Keratinocyte (primary cell): ENCODE results near the gene GINS1. TPM values are rescaled to one million over a fixed set of nuclear protein-coding genes. Genes with fewer than 3 reads are reported as not detected.

Experiments used
- DNase-seq: peaks from one replicate; pipeline ENCODE4 v3.0.0-alpha.2; 2011; ENCODE audit warnings: low read depth, missing footprints, low spot score
- FAIRE-seq: peaks from 2 replicates; lab custom pipeline; 2011; peaks lifted over from hg19 to GRCh38; lab: Jason Lieb, UNC
- H2AFZ ChIP-seq: 2 replicates; pipeline ENCODE4 v1.6.0; 2012; ENCODE audit warnings: low read length, control low read depth, inconsistent platforms; ENCODE audit not compliant: control insufficient read depth
- H3K27ac ChIP-seq: 2 replicates; pipeline ENCODE4 v1.5.1; 2011; ENCODE audit warnings: low read length; ENCODE audit not compliant: control insufficient read depth, insufficient read depth
- H3K27me3 ChIP-seq: 3 replicates; pipeline ENCODE4 v1.6.0; 2011; ENCODE audit warnings: low read length; ENCODE audit not compliant: control insufficient read depth, insufficient read depth; ENCODE audit errors: extremely low read depth
- H3K36me3 ChIP-seq, 2 experiments: 2 replicates in 1 of 2; 3 replicates in 1 of 2; pipeline ENCODE4 v1.5.1; 2011; ENCODE audit warnings: low read length in 2 of 2, mild to moderate bottlenecking in 1 of 2; ENCODE audit not compliant: control insufficient read depth in 2 of 2, insufficient read depth in 2 of 2; ENCODE audit errors: extremely low read depth in 1 of 2
- H3K4me1 ChIP-seq: 3 replicates; pipeline ENCODE4 v1.5.1; 2011; ENCODE audit warnings: low read length; ENCODE audit not compliant: control insufficient read depth, insufficient read depth; ENCODE audit errors: extremely low read depth
- H3K4me2 ChIP-seq: 3 replicates; pipeline ENCODE4 v1.6.0; 2011; ENCODE audit warnings: low read depth, low read length; ENCODE audit not compliant: control insufficient read depth, insufficient read depth; ENCODE audit errors: extremely low read depth
- H3K4me3 ChIP-seq, 3 experiments: fragments of 200-600 bp in 1 of 3; sonication (generic) in 1 of 3; 2 replicates in 2 of 3; 3 replicates in 1 of 3; pipeline ENCODE4 v1.5.1; 2011 to 2016; ENCODE audit warnings: low read length in 3 of 3, mild to moderate bottlenecking in 3 of 3, control low read depth in 2 of 3, inconsistent platforms in 1 of 3, low read depth in 1 of 3, mixed read lengths in 1 of 3, mixed run types in 1 of 3, moderate library complexity in 1 of 3; ENCODE audit not compliant: control insufficient read depth in 2 of 3, insufficient read depth in 2 of 3; ENCODE audit errors: extremely low read depth in 1 of 3
- H3K79me2 ChIP-seq: 2 replicates; pipeline ENCODE4 v1.6.0; 2012; ENCODE audit warnings: low read length; ENCODE audit not compliant: control insufficient read depth, insufficient read depth
- H3K9ac ChIP-seq: 3 replicates; pipeline ENCODE4 v1.6.0; 2011; ENCODE audit warnings: low read length; ENCODE audit not compliant: control insufficient read depth, insufficient read depth; ENCODE audit errors: extremely low read depth
- H3K9me1 ChIP-seq: 3 replicates; pipeline ENCODE4 v1.6.0; 2011; ENCODE audit warnings: low read length; ENCODE audit not compliant: control insufficient read depth, insufficient read depth; ENCODE audit errors: extremely low read depth
- H3K9me3 ChIP-seq: 2 replicates; pipeline ENCODE4 v1.5.1; 2012; ENCODE audit warnings: low read depth, low read length; ENCODE audit not compliant: control insufficient read depth
- H4K20me1 ChIP-seq: 3 replicates; pipeline ENCODE4 v1.6.0; 2011; ENCODE audit warnings: low read length; ENCODE audit not compliant: control insufficient read depth, insufficient read depth; ENCODE audit errors: extremely low read depth
- CTCF ChIP-seq, 3 experiments: IDR thresholded peaks in 1 of 3; conservative IDR thresholded peaks in 1 of 3; optimal IDR thresholded peaks in 1 of 3; 2 replicates in 2 of 3; 3 replicates in 1 of 3; pipeline versions ENCODE3 to v1.5.1; 2011; ENCODE audit warnings: low read length in 3 of 3, mild to moderate bottlenecking in 3 of 3, moderate library complexity in 2 of 3, control low read depth in 1 of 3, inconsistent platforms in 1 of 3; ENCODE audit not compliant: insufficient read depth in 2 of 3; ENCODE audit errors: extremely low read depth in 1 of 3
- EZH2 ChIP-seq: IDR thresholded peaks from one replicate; pipeline ENCODE4 v1.6.1; 2012; ENCODE audit warnings: inconsistent platforms, mild to moderate bottlenecking, low read length, moderate library complexity
- dilution Hi-C: fragments of 300-500 bp; cut with MboI; formaldehyde crosslinking; loops from one replicate; pipeline ENCODE4 v1.7.0; 2020; ENCODE audit warnings: low sequenced_read_pairs; ENCODE audit not compliant: extremely low pct_ligation_motif_present
- polyA plus RNA-seq, 5 experiments: library from polyadenylated mRNA; depleted of rRNA in 3 of 5; stranded (reverse) in 3 of 5; stranded (forward) in 1 of 5; unstranded in 1 of 5; fragments of >200 nt; gene quantifications; 1 replicate in 1 of 5; 2 replicates in 3 of 5; 3 replicates in 1 of 5; pipeline versions ENCODE4 v1.2.1 to v1.2.3, GENCODE V29; 2011 to 2012; ENCODE audit warnings: missing spikeins in 2 of 5, low read depth in 1 of 5, low replicate concordance in 1 of 5

Gene GINS1
- polyA plus RNA-seq, 1 donor (not counting 4 experiments of a cell fraction or from before 2014, with no cell fraction given), result 12.5 TPM

DNA sequence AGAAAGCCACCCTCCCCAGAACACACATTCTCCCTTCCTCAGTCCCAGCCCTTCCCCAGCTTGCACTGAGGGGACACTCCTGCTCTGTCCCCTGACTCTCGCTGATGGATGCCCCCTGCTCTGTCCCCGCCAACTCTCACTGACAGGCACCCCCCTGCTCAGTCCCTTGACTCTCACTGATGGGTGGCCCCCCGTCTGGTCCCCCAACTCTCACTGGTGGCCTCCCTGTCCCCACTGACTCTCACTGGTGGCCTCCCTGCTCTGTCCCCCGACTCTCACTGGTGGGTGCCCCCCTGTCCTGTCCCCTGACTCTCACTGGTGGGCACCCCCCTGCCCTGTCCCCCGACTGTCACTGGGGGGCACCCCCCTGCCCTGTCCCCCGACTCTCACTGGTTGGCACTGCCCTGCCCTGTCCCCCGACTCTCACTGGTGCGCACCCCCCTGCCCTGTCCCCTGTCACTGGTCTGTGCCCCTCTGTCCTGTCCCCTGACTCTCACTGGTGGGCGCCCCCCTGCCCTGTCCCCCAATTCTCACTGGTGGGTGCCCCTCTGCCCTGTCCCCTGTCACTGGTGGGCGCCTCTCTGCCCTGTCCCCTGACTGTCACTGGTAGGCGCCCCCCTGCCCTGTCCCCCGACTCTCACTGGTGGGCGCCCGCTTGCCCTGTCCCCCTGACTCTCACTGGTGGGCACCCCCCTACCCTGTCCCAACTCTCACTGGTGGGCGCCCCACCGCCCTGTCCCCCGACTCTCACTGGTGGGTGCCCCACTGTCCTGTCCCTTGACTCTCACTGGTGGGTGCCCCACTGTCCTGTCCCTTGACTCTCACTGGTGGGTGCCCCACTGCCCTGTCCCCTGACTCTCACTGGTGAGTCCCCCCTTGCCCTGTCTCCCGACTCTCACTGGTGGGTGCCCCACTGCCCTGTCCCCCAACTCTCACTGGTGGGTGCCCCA is 60.9 kb downstream of the GINS1 start:
- no peak overlapping the region for H3K9ac ChIP-seq
- no peaks in the 10 kb centered on the region for H3K9me3 ChIP-seq
- no peaks in the 10 kb centered on the region for H3K27me3 ChIP-seq
- dilution Hi-C loops, result no loop called here
- no peak overlapping the region for H3K27ac ChIP-seq
- FAIRE-seq (no peak), DNase-seq (no peak)
- H4K20me1 ChIP-seq, result no peaks in the 10 kb centered on the region
- TF ChIP-seq EZH2 (no peak), CTCF (optimal IDR thresholded peaks at IDR 0.05 in 1 of 3, IDR thresholded peaks at IDR 0.05 in 1 of 3, conservative IDR thresholded peaks at IDR 0.05 in 1 of 3; ENCODE audit: extremely low read depth in 1 of 3, insufficient read depth in 2 of 3, low read length in 3 of 3) (no peak)
- H3K4me1 ChIP-seq, result no peaks in the 10 kb centered on the region
- no peaks in the 10 kb centered on the region for H3K9me1 ChIP-seq
- H3K4me2 ChIP-seq, result no peak overlapping the region
- no peaks in the 10 kb centered on the region for H3K79me2 ChIP-seq
- H3K36me3 ChIP-seq, result no peaks in the 10 kb centered on the region
- H2AFZ ChIP-seq, result no peak overlapping the region
- no peak overlapping the region for H3K4me3 ChIP-seq

DNA sequence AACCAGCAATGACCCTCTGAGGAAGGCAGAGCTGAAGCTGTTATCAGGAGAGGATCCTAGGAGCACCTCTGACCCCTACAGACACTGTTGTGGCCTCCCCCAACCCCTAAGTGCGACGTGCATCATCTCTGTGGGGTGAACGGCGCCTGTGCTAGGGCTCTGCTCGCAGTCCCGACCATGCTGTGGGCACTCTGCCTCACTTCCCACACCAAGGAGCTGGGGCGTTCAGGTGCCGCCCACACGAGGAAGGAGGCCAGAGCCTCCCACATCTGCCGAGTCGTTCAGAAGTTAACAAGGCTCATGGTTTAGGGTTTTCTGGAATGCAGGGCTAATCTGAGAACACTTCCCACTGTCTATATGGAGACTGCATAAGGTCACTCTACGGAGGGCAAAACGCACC is 62.1 kb downstream of the GINS1 start:
- DNase-seq (no peak), FAIRE-seq (no peak)
- Histone ChIP-seq H3K27me3 (no peaks in the 10 kb centered on the region), H3K9me1 (no peaks in the 10 kb centered on the region), H4K20me1 (no peaks in the 10 kb centered on the region), H3K27ac (no peak overlapping the region), H3K79me2 (no peaks in the 10 kb centered on the region), H3K4me2 (no peak overlapping the region), H3K4me3 (no peak overlapping the region), H3K9me3 (no peaks in the 10 kb centered on the region), H2AFZ (no peak overlapping the region), H3K36me3 (no peaks in the 10 kb centered on the region), H3K9ac (no peak overlapping the region), H3K4me1 (no peaks in the 10 kb centered on the region)
- dilution Hi-C loops, result no loop called here
- no peak for TF ChIP-seq CTCF (optimal IDR thresholded peaks at IDR 0.05 in 1 of 3, IDR thresholded peaks at IDR 0.05 in 1 of 3, conservative IDR thresholded peaks at IDR 0.05 in 1 of 3; ENCODE audit: extremely low read depth in 1 of 3, insufficient read depth in 2 of 3, low read length in 3 of 3)
- TF ChIP-seq EZH2, result no peak
